NCI-H128 (cell line): ENCODE results near the gene PALM.
"Not testable (repeated sequence)": the region's sequence is repeated elsewhere in the genome, so short reads cannot be mapped to it uniquely, and the experiment has no call there.

ENCODE experiments used
- DNase-seq: peaks from one replicate; lab custom pipeline; 2025; ENCODE audit not compliant: unreplicated experiment; lab: John Stamatoyannopoulos, UW

The PALM gene, protein sequence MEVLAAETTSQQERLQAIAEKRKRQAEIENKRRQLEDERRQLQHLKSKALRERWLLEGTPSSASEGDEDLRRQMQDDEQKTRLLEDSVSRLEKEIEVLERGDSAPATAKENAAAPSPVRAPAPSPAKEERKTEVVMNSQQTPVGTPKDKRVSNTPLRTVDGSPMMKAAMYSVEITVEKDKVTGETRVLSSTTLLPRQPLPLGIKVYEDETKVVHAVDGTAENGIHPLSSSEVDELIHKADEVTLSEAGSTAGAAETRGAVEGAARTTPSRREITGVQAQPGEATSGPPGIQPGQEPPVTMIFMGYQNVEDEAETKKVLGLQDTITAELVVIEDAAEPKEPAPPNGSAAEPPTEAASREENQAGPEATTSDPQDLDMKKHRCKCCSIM

DNA sequence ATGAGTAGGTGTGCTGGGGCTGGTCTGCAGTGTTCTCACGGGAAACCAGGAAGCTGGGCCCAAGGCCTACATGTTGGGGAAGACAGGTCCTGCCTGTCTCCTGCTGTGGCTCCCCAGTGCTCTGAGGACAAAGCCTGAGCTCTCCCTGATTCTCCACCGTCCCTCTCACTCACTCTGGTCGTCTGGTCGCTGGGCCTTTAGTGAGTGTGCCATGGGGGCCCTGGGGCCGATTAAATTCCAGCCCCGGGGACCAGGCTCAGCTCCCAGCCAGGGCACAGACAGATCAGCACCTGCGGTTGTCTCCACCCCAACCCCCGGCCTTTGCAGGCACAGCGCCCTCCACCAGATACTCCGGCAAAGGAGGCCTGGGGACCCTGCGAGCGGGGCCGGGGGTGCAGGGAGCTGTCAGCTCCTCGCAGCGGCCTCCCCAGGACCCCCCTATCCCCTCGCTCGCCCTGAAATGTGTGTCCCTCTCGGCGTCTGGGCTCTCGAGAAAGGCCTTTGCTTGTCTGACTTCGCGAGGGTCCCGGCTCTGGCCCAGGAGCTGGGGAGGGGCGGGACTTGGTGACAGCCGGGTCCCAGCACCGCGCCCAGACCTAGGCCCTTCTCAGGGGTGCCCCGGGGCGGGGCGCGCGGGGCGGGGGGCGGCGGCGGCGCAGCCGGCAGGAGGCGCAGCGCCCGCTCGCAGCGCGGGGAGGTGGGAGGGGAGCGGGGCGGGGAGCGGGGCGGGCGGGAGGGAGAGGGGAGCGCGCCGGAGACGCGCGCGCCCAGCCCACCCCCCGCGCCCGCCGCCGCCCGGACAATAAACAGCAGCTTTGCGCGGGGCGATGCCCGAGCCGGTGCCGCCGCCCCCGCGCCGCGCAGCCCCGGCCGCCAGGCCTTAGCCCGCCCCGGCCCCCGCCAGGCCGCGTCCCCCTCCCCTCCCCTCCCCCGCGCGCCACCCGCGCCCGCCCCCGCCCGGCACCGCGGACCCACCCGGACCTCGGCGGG lies at the start of gene PALM:
Gene PALM (plus strand): TSS at position 782 of the 990 bp plus-strand sequence. CDS start 212 bp downstream, outside the sequence.
- DNase-seq: no peak

DNA sequence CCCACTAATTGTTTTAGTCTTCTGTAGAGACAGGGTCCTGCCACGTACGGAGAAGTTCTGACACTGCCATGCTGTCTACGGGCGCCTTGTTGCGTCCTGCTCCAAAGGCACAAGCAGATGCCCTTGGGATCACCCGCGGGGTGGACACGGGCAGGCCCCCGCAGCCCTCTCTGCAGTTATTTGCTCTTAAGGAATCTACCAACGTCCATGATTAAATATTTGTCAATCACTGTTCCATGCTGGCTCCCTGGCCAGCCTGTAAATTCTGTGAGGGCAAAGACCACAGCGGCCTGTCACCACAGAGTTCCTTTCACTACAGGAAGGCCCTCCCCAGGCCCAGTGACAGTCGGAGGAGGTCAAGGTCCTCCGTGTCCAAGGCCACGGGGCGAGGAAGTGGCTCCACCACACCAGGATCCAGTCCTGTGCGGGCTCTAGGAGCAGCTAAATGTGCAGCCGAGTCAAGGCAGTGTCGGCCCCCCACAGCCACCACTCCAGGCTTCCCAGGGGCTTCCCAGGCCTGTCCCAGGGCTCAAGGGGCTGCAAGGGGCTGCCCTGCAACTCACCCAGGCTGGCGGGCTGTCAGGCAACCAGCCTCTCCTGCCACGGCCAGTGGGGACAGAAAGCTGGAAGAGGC lies 47.8 kb upstream of the PALM start:
- DNase-seq: no peak

DNA sequence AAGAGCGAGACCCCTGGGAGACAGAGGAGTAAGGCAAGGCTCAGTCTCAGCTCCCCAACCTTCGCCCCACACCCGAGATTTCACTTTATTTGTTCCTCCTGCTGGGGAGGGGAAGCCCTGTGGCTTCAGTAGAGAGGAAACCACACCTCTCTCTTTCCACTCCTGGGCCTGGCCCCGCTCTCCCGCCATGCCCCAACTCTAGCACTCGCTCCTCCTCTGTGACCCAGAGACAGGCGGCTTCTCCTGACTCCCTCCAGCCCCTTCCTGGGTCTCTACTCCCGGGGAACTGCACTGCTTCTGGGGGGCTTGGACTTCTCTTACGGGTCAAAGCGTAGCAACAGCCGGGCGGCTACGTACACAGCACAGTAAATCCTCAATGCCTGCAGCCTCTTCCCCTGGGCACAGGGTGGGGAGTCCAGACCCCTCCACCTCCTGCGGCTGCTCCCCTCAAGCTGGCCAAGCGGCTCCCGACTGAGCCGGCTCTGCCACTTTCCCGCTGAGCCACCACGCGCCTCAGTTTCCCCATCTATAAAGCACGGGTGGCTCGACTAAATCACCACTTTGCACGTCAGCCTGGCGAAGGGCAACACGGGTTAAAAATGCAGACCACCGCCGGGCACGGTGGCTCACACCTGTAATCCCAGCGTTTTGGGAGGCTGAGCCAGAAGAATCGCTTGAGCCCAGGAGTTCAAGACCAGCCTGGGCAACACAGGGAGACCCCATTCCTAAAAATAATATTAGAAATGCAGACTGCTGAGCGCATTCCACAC lies 47.1 kb upstream of the PALM start:
- no peak for DNase-seq

DNA sequence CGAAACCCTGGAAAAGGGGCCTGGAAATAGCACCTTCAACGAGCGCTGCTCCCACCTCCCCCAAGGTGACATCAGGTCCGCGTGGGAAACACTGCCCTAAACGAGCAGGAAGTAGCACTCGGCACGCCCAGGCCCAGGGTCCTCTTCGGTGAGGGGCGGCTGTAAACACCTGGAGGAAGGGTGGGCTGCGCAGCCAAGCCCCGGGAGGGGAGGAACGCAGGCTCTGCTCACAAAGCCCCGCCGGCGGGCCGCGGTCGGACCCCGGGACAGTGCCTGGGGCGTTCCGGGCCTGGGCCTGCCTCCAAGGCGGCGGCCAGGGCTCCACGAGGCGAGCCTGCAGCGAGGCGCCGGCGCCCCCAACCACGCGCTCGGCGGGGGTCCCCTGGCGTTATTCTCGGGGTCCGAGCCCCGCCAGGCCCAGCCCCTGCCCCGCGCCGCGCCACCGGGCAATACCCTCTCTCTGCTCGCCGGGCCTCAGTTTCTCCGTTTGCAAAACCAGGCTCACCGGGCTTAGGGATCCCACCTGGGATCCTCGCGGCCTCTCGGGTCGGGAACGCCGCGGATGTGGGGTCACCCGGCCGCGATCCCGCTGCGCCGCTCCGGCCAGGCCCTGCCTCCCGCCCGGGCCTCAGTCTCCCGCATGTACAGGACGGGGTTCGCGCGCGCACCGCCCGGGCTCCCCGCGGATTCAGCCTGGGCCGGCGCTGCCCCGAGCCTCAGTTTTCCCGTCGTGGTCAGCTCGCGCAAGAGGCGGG lies 46.4 kb upstream of the PALM start:
- DNase-seq: no peak

DNA sequence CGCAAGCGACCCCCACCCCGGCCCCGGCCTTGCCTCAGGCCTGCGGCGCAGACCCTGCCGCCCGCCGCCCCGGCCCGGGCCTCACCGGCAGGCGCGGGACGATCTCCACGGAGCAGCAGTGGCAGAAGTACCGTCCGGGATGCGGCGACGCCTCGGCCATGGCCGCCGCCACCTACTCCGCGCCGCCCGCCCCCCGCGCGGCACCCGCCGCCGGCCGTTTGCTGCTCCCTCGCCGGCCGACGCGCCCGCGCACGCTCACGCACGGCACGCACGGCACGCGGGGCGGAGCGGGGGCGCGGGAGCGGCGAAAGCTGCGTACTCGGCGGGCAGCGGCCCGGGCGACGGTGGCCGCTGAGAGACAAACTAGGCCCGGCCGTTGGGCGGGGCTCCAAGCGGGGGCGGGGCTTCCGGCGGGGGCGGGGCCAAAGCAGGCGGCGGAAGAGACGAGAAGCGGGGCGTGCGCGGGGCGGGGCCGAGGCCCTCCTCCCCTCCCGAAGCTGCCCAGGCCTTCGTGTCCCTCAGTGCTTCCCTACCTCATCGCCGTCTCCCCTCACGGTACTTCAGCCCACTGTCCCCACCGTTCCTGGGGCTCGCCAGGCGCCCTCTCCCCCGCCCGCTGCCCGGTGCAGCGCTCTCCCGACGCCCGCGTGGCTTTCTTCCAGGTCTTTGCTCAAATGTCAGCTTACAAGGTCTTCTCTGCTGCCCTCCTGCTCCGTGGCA lies 45.6 kb upstream of the PALM start, which contains the start of gene RNF126:
Gene RNF126 (minus strand): TSS at position 253 of the 720 bp plus-strand sequence. CDS start 93 bp downstream, at position 160.
- peak; percentile 79 for DNase-seq

DNA sequence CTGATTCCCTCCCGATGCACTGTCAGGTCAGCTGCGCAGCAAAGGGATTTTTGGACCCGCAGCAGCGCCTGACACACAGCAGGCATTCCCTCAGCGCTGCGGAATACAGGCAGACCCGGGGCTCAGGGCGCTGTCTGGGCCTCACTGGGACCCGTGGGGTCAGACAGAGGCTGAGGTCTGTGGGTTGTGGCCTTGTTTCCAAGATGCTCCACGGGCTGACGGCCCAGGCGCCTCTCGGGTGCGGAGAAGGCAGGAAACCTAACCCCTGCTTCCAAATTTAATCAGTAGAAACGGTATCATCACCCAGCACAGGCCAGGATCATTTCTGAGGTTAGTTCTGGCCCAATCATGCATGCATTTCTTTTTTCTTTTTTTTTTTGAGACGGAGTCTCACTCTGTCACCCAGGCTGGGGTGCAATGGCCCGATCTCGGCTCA lies 45.0 kb upstream of the PALM start:
- no peak for DNase-seq

DNA sequence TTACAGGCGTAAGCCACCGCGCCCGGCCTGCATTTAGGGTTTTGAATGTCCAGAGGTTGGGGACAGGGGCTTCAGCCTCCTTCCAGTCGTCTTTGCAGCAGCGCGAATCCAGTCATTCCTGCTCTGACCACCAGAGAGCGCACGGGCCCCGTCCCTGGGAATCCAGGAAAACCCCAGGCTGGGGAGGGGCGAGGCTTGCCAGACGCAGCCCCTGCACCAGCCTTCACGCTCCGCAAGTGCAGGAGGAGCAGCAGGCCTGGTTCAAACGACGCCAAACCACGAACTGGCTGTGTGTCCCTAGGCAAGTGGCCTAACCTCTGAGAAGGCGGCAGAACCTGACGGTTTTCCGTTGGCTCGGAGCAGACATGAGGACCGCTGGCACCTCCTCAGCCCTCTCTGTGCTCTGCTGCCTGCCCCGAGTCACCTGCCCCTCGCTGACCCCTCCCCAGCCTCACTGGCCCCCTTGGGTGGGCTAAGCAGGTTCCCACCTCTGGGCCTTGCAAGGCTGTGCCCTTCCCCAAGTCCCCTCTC lies 43.8 kb upstream of the PALM start:
- peak; percentile 71 for DNase-seq

DNA sequence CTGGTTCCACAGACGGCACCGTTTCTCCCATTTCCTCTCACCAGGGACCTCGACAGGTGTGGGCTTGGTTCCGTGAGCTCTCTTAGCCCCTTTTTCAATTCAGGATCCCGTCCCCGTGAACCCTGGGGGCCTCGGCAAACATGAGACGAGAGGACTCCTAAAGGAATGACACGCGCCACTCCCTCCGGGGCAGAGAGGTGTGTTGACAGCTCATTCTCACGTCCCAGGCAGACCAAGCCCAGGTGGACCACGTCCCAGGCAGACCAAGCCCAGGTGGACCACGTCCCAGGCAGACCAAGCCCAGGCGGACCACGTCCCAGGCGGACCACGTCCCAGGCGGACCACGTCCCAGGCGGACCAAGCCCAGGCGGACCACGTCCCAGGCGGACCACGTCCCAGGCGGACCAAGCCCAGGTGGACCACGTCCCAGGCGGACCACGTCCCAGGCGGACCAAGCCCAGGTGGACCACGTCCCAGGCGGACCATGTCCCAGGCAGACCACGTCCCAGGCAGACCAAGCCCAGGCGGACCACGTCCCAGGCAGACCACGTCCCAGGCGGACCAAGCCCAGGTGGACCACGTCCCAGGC lies 41.7 kb upstream of the PALM start:
- not testable (repeated sequence) for DNase-seq

DNA sequence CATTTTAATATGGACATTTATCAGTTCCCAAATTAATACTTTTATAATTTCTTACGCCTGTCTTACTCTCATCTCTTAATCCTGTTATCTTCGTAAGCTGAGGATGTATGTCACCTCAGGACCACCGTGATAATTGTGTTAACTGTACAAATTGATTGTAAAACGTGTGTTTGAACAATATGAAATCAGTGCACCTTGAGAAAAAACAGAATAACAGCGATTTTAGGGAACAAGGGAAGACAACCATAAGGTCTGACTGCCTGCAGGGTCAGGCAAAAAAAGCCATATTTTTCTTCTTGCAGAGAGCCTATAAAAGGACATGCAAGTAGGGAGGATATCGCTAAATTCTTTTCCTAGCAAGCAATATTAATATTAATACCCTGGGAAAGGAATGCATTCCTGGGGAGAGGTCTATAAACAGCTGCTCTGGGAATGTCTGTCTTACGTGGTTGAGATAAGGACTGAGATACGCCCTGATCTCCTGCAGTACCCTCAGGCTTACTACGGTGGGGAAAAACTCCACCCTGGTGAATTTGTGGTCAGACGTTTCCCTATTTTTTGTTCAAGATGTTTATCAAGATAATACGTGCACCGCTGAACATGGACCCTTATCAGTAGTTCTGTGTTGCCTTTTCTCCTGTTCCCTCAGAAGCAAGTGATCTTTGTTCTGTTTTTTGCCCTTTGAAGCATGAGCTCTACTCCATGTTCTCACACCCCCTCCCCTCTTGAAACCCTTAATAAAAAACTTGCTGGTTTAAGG lies 39.9 kb upstream of the PALM start:
- not testable (repeated sequence) for DNase-seq

DNA sequence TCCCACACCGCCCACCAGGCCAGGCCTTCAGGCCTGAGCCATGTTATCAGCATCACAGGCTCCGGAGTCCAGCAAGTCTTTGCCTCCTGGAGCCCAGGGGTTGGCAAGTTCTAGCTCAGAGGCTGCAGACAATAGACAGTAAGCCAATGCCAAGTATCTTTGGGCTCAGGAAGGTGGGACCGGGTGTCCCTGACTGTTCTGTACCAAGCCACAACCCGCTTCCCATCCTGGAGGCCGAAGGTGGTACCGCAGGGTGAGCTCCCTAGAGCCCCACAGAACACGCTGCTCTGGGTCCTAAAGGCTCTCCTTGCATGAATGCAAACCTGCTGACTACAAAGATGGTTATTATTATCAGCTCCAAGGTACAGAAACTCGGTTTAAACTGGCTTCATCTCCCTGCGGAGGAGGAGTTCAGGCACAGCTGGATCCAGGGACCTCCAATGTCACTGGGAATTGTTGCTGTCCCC lies 38.1 kb upstream of the PALM start:
- DNase-seq: no peak

DNA sequence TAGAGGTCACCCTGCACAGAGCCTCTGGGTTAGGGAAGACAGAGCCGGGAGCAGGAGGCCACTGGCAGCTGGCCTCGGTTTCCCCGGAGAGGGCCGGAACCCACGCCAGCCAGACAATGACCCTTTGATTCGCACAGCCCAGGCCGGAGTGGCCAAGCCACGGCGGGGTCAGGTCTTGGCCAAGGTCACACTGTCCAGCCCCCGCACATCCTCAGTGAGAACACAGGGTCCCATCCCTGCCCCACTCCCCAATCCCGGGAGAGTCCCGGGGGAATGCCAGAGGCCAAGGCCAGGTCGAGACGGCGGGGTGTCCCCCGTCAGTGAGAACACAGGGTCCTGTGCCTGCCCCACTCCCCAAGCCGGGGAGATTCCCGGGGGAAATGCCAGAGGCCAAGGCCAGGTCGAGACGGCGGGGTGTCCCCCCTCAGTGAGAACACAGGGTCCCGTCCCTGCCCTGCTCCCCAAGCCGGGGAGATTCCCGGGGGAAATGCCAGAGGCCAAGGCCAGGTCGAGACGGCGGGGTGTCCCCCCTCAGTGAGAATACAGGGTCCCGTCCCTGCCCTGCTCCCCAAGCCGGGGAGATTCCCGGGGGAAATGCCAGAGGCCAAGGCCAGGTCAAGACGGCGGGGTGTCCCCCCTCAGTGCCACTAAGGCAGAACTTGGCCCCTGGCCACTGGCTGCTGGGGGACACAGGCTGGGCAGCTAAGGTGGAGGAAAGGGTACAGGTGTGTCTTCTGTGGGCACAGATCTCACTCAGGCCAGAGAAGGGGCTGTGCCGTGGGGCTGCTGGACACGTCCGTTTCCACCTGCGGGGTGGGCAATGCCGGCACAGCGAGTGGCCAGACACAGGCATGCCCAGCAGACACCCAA lies 34.2 kb upstream of the PALM start:
- DNase-seq: no peak

DNA sequence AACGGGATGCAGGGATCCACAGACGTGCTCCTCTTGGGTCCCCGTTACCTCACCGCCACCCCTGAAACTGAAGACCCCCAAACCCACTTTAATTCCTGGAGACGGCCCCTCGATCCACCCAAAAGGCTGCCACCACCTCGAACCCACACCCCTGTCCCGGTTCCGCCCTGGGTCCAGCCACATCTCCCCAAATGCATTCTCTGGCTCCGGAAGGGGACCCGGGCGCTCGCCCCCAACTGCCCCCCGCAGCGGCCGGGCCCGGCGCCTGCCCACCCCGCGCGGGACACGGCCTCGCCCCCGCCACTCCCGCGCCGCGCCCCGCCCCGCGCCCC lies 32.8 kb upstream of the PALM start:
- no peak for DNase-seq

DNA sequence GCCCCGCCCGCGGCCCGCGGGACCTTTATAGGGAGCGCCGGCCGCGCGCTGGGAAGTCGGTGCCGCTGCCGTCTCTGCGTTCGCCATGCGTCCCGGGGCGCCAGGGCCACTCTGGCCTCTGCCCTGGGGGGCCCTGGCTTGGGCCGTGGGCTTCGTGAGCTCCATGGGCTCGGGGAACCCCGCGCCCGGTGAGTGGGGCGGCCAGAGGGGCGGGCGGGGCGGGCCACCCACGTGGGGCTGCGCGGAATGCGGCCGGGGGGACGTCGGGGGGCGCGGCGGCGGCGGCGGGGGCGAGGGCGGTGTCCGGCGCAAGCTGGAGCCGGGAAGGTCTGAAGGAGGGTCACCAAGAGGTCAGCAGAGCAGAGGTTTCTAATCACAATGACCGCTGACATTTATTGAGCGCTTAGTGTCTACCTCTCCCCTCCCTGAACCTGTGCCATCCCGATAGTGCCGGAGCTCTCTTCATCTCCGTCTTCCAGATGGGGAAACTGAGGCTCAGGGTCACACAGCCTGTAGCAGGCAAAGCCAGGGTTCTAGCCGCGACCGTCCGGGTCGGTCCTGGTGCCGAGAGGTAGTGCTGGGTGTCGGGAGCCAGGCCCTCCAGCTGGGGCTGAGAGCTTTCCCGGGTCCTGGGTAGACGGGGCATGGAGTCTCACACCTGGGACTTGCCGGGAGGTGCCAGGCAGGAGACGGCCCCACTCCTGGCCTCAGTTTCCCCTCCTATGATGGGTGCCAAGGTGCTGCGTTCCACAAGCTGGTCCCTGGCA lies 32.2 kb upstream of the PALM start, which contains the start of gene FSTL3:
Gene FSTL3 (plus strand): TSS at position 54 of the 767 bp plus-strand sequence. CDS start 32 bp downstream, at position 86.
- no peak for DNase-seq

DNA sequence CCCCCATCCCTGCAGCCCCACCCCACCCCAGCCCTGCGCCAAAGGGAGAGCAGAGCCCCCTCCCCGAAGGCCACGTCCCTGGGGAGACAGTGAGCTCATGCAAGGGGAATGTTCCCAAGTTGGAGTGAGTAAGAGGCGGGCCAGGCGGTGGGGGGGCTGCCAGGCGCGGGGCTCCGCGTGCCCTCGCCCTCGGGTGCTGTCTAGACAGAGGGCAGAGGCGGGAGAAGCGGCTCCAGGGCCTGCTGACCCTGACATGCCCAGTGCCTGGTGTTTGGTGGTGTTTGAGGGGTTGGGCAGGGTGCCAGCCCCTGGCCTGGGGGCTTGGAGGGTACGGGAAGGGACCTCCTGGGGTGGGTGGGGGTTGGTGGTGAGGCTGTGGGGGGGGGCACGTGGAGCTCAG lies 31.5 kb upstream of the PALM start:
- DNase-seq: no peak

DNA sequence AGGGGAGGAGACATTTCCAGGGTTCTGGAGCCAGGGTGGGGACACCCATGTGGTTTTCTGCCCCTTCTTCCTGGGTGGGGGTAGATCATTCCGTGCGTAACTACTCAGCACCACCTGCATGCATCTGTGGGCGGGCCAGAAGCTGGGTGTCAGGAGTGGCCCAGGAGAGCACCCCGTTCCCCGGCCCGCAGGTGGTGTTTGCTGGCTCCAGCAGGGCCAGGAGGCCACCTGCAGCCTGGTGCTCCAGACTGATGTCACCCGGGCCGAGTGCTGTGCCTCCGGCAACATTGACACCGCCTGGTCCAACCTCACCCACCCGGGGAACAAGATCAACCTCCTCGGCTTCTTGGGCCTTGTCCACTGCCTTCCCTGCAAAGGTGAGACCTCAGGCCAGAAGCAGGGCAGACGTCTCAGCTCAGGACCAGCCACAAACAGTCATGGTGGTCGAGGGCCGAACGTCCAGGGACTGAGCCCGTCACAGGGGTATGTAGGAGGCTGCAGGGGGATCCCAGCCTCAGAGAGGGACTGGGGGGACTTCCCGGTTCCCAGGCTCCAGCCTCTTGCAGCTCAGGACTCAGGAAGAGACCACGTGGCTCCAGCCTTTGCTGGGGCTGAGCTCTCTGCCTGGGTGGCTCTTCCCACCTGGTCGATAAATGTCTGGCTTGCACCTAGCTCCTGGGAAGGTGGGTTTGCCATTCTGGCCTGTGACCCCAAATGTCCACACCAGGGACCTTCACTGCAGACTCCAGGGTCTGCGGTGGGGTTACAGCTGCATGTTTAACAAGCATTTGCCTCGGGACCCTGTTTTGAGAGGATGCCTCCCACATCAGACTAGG lies 30.9 kb upstream of the PALM start:
- DNase-seq: no peak
